NCI-H146 (cell line): ENCODE measurements around the gene PARP16.
A peak's percentile ranks its signal among the peaks of the same experiment; 100 is the strongest.

Experiments used
- DNase-seq: peaks from one replicate; lab custom pipeline; 2025; lab: John Stamatoyannopoulos, UW

The PARP16 gene

GRCh38 chr15:65286704-65287519, at the start of gene PARP16:
Gene PARP16, minus strand, starts transcription at chr15:65286883. Its CDS starts 457 bp downstream, at chr15:65286426.
- DNase-seq = peak; percentile 91

- DNase-seq = no peak
Observed at GRCh38 chr15:65335278-65336055, 48.8 kb upstream of the PARP16 start.

GRCh38 chr15:65334586-65335231, 48.0 kb upstream of the PARP16 start:
- peak; percentile 29 for DNase-seq

GRCh38 chr15:65333856-65334255, 47.2 kb upstream of the PARP16 start:
- DNase-seq = no peak

GRCh38 chr15:65333148-65333820, 46.6 kb upstream of the PARP16 start:
- DNase-seq = no peak

- DNase-seq = no peak
Observed at GRCh38 chr15:65332391-65333147, 45.9 kb upstream of the PARP16 start.

- peak; percentile 30 for DNase-seq
Observed at GRCh38 chr15:65331811-65332210, 45.1 kb upstream of the PARP16 start.

GRCh38 chr15:65330934-65331645, 44.4 kb upstream of the PARP16 start:
- DNase-seq = no peak

GRCh38 chr15:65329984-65330735, 43.5 kb upstream of the PARP16 start:
- no peak for DNase-seq

- DNase-seq = no peak
Observed at GRCh38 chr15:65329288-65329983, 42.8 kb upstream of the PARP16 start.

GRCh38 chr15:65328506-65329287, 42.0 kb upstream of the PARP16 start:
- DNase-seq = no peak

GRCh38 chr15:65327651-65328393, 41.1 kb upstream of the PARP16 start:
- no peak for DNase-seq

GRCh38 chr15:65326818-65327217, 40.1 kb upstream of the PARP16 start:
- no peak for DNase-seq

GRCh38 chr15:65326117-65326526, 39.4 kb upstream of the PARP16 start:
- no peak for DNase-seq

- peak; percentile 5 for DNase-seq
Observed at GRCh38 chr15:65323071-65323511, 36.4 kb upstream of the PARP16 start.

- peak; percentile 67 for DNase-seq
Observed at GRCh38 chr15:65318870-65319356, 32.2 kb upstream of the PARP16 start.

GRCh38 chr15:65312400-65312916, 25.8 kb upstream of the PARP16 start:
- DNase-seq = no peak
